H9 (cell line): ENCODE results near the gene RASA4B. TPM values are rescaled to one million over a fixed set of nuclear protein-coding genes. Genes with fewer than 3 reads are reported as not detected.

Experiments
- DNase-seq: peaks from one replicate; pipeline ENCODE4 v3.0.0-alpha.2; 2017
- H2AFZ ChIP-seq: one replicate; pipeline ENCODE4 v1.6.1; 2013; ENCODE audit warnings: mild to moderate bottlenecking, low read length, control low read depth, moderate library complexity
- H2AK5ac ChIP-seq: 2 replicates; pipeline ENCODE4 v1.6.1; 2013; ENCODE audit warnings: low read length, control low read depth, mixed read lengths; ENCODE audit not compliant: insufficient read length
- H2BK120ac ChIP-seq: one replicate; pipeline ENCODE4 v1.6.1; 2013; ENCODE audit warnings: low read depth, mild to moderate bottlenecking, low read length, control low read depth, inconsistent platforms; ENCODE audit not compliant: poor library complexity, severe bottlenecking
- H2BK12ac ChIP-seq: 2 replicates; pipeline ENCODE4 v1.6.1; 2013; ENCODE audit warnings: low read length, control low read depth, mixed read lengths, low read depth; ENCODE audit not compliant: insufficient read length
- H2BK15ac ChIP-seq: 2 replicates; pipeline ENCODE4 v1.6.1; 2013; ENCODE audit warnings: low read depth, low read length, control low read depth
- H2BK20ac ChIP-seq: one replicate; pipeline ENCODE4 v1.6.1; 2013; ENCODE audit warnings: low read depth, mild to moderate bottlenecking, low read length, control low read depth, inconsistent platforms; ENCODE audit not compliant: poor library complexity, severe bottlenecking
- H2BK5ac ChIP-seq: 2 replicates; pipeline ENCODE4 v1.6.1; 2013; ENCODE audit warnings: low read length, control low read depth, mixed read lengths; ENCODE audit not compliant: insufficient read length
- H3K14ac ChIP-seq: 2 replicates; pipeline ENCODE4 v1.6.1; 2013; ENCODE audit warnings: low read length, control low read depth; ENCODE audit not compliant: insufficient read depth
- H3K18ac ChIP-seq: 2 replicates; pipeline ENCODE4 v1.6.1; 2013; ENCODE audit warnings: low read depth, mild to moderate bottlenecking, mixed read lengths, low read length, control low read depth; ENCODE audit not compliant: insufficient read length
- H3K23ac ChIP-seq: 2 replicates; pipeline ENCODE4 v1.6.1; 2013; ENCODE audit warnings: low read length, control low read depth, mixed read lengths, low read depth; ENCODE audit not compliant: insufficient read length
- H3K23me2 ChIP-seq: 2 replicates; pipeline ENCODE4 v1.6.1; 2013; ENCODE audit warnings: low read depth, mild to moderate bottlenecking, mixed read lengths, low read length, control low read depth; ENCODE audit not compliant: insufficient read length, poor library complexity, severe bottlenecking
- H3K27ac ChIP-seq: 2 replicates; pipeline ENCODE4 v1.5.1; 2013; ENCODE audit warnings: low read length, control low read depth, mixed read lengths, low read depth; ENCODE audit not compliant: insufficient read length
- H3K27me3 ChIP-seq: 2 replicates; pipeline ENCODE4 v1.6.1; 2013; ENCODE audit warnings: low read length, control low read depth, inconsistent platforms; ENCODE audit not compliant: insufficient read depth
- H3K4ac ChIP-seq: 2 replicates; pipeline ENCODE4 v1.6.1; 2013; ENCODE audit warnings: low read depth, mild to moderate bottlenecking, control low read depth, inconsistent platforms, low read length, moderate library complexity
- H3K4me1 ChIP-seq: 2 replicates; pipeline ENCODE4 v1.6.1; 2013; ENCODE audit warnings: low read length, control low read depth, inconsistent platforms; ENCODE audit not compliant: insufficient read depth
- H3K4me2 ChIP-seq: 2 replicates; pipeline ENCODE4 v1.6.1; 2013; ENCODE audit warnings: low read length, control low read depth, mixed read lengths; ENCODE audit not compliant: insufficient read length, insufficient read depth
- H3K56ac ChIP-seq: 2 replicates; pipeline ENCODE4 v1.6.1; 2013; ENCODE audit warnings: low read depth, mild to moderate bottlenecking, mixed read lengths, low read length, control low read depth; ENCODE audit not compliant: insufficient read length
- H3K79me1 ChIP-seq: 2 replicates; pipeline ENCODE4 v1.6.1; 2013; ENCODE audit warnings: low read depth, mild to moderate bottlenecking, moderate library complexity, low read length, control low read depth, inconsistent platforms; ENCODE audit not compliant: insufficient read depth, poor library complexity, severe bottlenecking
- H3K79me2 ChIP-seq: 2 replicates; pipeline ENCODE4 v1.6.1; 2013; ENCODE audit warnings: low read length, control low read depth, inconsistent platforms; ENCODE audit not compliant: insufficient read depth
- H3K9ac ChIP-seq: 2 replicates; pipeline ENCODE4 v1.6.1; 2013; ENCODE audit warnings: low read length, control low read depth, mixed read lengths; ENCODE audit not compliant: insufficient read length; ENCODE audit errors: extremely low read depth
- H3K9me3 ChIP-seq: one replicate; pipeline ENCODE4 v1.6.1; 2013; ENCODE audit warnings: low read depth, low read length, inconsistent platforms; ENCODE audit not compliant: control insufficient read depth
- H3T11ph ChIP-seq: one replicate; pipeline ENCODE4 v1.6.1; 2013; ENCODE audit warnings: mild to moderate bottlenecking, low read length, control low read depth, inconsistent platforms
- H4K20me1 ChIP-seq: one replicate; pipeline ENCODE4 v1.6.1; 2013; ENCODE audit not compliant: control insufficient read depth, insufficient read length, insufficient read depth
- H4K5ac ChIP-seq: 2 replicates; pipeline ENCODE4 v1.6.1; 2013; ENCODE audit warnings: low read depth, mild to moderate bottlenecking, mixed read lengths, low read length, control low read depth; ENCODE audit not compliant: insufficient read length
- H4K8ac ChIP-seq: replicated peaks from 2 replicates; pipeline ENCODE4 v1.6.1; 2013; ENCODE audit warnings: low read length, control low read depth, mixed read lengths, low read depth; ENCODE audit not compliant: insufficient read length
- H4K91ac ChIP-seq: 2 replicates; pipeline ENCODE4 v1.6.1; 2013; ENCODE audit warnings: low read depth, mild to moderate bottlenecking, moderate library complexity, mixed read lengths, low read length, control low read depth; ENCODE audit not compliant: insufficient read length
- H3K27ac Mint-ChIP-seq, 3 experiments: 2 replicates in 2 of 3; 3 replicates in 1 of 3; pipeline ENCODE4 v1.8.0; 2020 to 2021; ENCODE audit warnings: mixed read lengths in 3 of 3, mild to moderate bottlenecking in 1 of 3, moderate library complexity in 1 of 3
- H3K27me3 Mint-ChIP-seq: 2 replicates; pipeline ENCODE4 v1.8.0; 2021; ENCODE audit warnings: low read depth, mild to moderate bottlenecking, moderate library complexity, mixed read lengths
- H3K36me3 Mint-ChIP-seq, 3 experiments: 2 replicates in 2 of 3; 3 replicates in 1 of 3; pipeline ENCODE4 v1.8.0; 2020 to 2021; ENCODE audit warnings: low read depth in 3 of 3, mixed read lengths in 3 of 3; ENCODE audit not compliant: insufficient read depth in 1 of 3
- H3K4me1 Mint-ChIP-seq, 2 experiments: 2 replicates each; pipeline ENCODE4 v1.8.0; 2020; ENCODE audit warnings: mixed read lengths in 2 of 2
- H3K4me3 Mint-ChIP-seq, 2 experiments: 2 replicates in 1 of 2; 3 replicates in 1 of 2; pipeline ENCODE4 v1.8.0; 2020 to 2021; ENCODE audit warnings: mild to moderate bottlenecking in 2 of 2, mixed read lengths in 2 of 2, moderate library complexity in 1 of 2
- H3K9me3 Mint-ChIP-seq, 2 experiments: 2 replicates in 1 of 2; 3 replicates in 1 of 2; pipeline ENCODE4 v1.8.0; 2020; ENCODE audit warnings: mild to moderate bottlenecking in 2 of 2, mixed read lengths in 2 of 2, moderate library complexity in 1 of 2
- WGBS: extraction: QIAGEN DNeasy Blood & Tissue Kit; methylation state at CpG from one replicate; pipeline ENCODE4 v1.1.7; 2013; ENCODE audit warnings: missing lambda C conversion rate, low lambda C conversion rate, mixed read lengths; ENCODE audit not compliant: insufficient read length; ENCODE audit errors: extremely low coverage; 5-methylcytosine and 5-hydroxymethylcytosine counted together
- total RNA-seq: library from RNA; stranded (reverse); gene quantifications from 2 replicates; pipeline ENCODE4 v1.2.1, GENCODE V29; 2021
- TF ChIP-seq, protein P1 (sequence below): fragments of 200-600 bp; sonication (generic); conservative IDR thresholded peaks from 3 replicates; pipeline ENCODE4 v1.8.0; 2021; ENCODE audit warnings: antibody characterized with exemption, mild to moderate bottlenecking

RASA4B gene
- total RNA-seq, 1 experiment from 2014 or later: 3.7 TPM

DNA sequence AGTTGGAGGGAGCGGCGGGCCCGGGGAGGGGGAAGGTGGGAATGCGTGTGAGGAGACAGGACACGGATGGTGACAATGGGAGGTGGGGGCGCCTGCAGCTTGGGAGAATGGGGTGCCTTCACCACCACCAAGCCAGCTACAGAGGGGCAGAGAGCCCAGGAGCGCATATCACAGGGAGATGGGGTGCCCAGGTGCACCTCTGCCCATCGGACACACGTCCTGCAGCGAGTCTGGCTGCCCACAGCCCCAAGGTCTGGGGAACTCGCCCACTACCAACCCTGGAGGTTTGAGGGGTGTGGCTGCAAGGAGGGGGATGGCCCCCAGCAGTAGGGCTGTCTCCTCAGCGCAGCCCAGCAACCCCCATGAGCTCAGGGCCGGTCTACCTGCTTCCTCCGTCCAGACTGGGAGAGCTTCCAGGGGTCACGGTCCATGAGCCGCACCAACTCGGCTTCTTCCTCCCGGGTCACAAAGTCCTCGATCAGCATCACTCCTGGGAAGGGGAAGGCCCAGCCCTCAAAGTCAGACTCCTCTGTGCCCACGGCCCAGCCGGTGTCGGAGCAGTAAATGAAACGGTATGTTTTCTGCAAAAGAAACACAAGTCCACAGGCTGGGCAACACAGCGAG is 58.2 kb downstream of the RASA4B start:
- Histone ChIP-seq H3K9ac (no peak overlapping the region), H3K4me2 (no peak overlapping the region), H3K56ac (no peak overlapping the region), H3K27ac (no peak overlapping the region), H2AK5ac (no peak overlapping the region), H2BK12ac (no peak overlapping the region), H4K8ac (no peak overlapping the region), H3K23ac (no peak overlapping the region), H2BK15ac (no peak overlapping the region), H3K4me1 (no peaks in the 10 kb centered on the region), H3K23me2 (peaks cover 5% of the 10 kb centered on the region), H4K5ac (no peak overlapping the region), H4K20me1 (no peaks in the 10 kb centered on the region), H3K9me3 (no peaks in the 10 kb centered on the region), H3K79me2 (no peaks in the 10 kb centered on the region), H2BK120ac (no peak overlapping the region), H2AFZ (no peak overlapping the region), H3K27me3 (no peaks in the 10 kb centered on the region), H3K4ac (no peak overlapping the region), H3K79me1 (no peaks in the 10 kb centered on the region), H3T11ph (no peak overlapping the region), H4K91ac (no peak overlapping the region), H3K18ac (no peak overlapping the region), H2BK5ac (no peak overlapping the region), H2BK20ac (no peak overlapping the region), H3K14ac (no peak overlapping the region; the same call in 1 of the 2 replicates)
- TF ChIP-seq, protein P1, sequence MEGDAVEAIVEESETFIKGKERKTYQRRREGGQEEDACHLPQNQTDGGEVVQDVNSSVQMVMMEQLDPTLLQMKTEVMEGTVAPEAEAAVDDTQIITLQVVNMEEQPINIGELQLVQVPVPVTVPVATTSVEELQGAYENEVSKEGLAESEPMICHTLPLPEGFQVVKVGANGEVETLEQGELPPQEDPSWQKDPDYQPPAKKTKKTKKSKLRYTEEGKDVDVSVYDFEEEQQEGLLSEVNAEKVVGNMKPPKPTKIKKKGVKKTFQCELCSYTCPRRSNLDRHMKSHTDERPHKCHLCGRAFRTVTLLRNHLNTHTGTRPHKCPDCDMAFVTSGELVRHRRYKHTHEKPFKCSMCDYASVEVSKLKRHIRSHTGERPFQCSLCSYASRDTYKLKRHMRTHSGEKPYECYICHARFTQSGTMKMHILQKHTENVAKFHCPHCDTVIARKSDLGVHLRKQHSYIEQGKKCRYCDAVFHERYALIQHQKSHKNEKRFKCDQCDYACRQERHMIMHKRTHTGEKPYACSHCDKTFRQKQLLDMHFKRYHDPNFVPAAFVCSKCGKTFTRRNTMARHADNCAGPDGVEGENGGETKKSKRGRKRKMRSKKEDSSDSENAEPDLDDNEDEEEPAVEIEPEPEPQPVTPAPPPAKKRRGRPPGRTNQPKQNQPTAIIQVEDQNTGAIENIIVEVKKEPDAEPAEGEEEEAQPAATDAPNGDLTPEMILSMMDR: no peak
- Mint-ChIP-seq H3K36me3 (peaks cover 7 to 50% (median 43%) of the 10 kb centered on the region in 3 experiments; a peak in 6 of 7 replicates), H3K9me3 (no peaks in the 10 kb centered on the region), H3K4me3 (no peak overlapping the region), H3K4me1 (peaks cover 8% of the 10 kb centered on the region in 2 experiments; a peak in 2 of 4 replicates), H3K27me3 (peaks cover under 1% of the 10 kb centered on the region; the same call in 1 of the 2 replicates), H3K27ac (no peak overlapping the region)
- DNase-seq: no peak
- WGBS: no CpG with 5 or more reads among the region's 24 CpGs
